ENCODE measurements around the gene LELP1. TPM values are rescaled to one million over a fixed set of nuclear protein-coding genes. Genes with fewer than 3 reads are reported as not detected.
"Not testable (repeated sequence)": the region's sequence is repeated elsewhere in the genome, so short reads cannot be mapped to it uniquely, and the experiment has no call there.

Gene LELP1
- total and polyA plus RNA-seq, 3 experiments from 2014 or later, result not detected

DNA sequence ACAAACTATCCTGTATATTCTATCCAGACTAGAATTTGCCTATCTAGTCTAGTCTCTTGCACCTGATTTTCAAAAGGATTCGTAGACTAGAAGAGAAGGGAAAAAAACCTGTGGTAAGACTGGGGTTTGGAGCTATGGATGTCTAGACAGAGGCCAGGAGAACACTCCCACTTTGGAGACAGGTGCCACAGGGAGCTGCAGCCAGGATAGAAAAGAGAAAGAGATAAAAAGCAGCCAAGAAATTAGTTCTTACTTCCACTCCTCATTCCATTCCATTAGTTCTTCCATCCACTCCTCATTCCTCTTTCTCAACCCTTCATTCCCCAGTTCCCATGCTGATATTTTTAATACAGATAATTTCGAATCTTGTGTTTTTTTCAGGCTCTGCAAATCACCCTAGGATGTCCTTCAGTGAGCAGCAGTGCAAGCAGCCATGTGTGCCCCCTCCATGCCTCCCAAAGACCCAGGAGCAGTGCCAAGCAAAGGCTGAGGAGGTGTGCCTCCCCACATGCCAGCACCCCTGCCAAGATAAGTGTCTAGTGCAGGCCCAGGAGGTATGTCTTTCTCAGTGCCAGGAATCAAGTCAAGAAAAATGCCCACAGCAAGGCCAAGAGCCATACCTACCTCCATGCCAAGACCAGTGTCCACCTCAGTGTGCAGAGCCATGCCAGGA, 14.7 kb downstream of the LELP1 start:
- H3K9me3 Mint-ChIP-seq, result no peaks in the 10 kb centered on the region
- CTCF ChIA-PET, result no interaction called here

DNA sequence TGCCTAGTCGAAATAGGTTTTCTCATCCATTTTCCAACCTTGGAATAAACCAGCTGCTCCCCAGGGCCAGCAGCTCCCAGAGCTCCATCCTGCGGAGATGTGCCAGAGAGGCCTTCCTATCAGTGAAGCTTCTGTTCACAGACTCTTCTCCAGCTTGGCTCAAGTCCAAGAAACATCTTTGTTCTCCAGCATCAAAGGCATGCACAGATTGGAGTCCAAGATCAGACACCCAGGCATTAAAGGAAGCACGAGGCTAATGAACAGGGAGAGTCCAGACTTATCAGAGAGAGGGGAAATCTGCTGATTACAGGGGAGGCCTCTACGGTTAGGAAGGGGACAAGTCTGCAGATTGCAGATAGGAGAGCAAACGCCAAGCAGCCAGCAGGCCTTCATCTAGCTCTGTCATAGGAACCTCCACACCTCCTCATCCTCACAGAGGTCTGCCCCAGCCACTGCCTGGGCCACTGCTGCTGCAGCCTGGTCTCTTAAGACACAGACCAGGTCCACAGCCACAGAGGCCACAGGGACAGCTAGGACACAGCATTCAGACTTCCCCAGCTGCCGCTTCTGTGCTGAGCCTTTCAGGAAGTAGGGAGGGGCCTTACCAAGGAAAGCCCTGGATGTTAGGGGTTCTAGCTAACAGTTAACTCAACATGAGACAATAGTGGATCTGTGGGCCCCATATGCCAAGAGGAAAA, 17.5 kb downstream of the LELP1 start:
- H3K36me3 ChIP-seq (ENCODE audit: insufficient read depth, low read length), result no peaks in the 10 kb centered on the region
- no peaks in the 10 kb centered on the region for H3K4me1 ChIP-seq (ENCODE audit: insufficient read depth, low read length)
- Mint-ChIP-seq H3K27ac (no peak overlapping the region), H3K4me1 (peaks cover 0 to 3% (median 3%) of the 10 kb centered on the region in 3 donors), H3K36me3 (no peaks in the 10 kb centered on the region), H3K27me3 (peaks cover 15 to 53% of the 10 kb centered on the region in 2 donors), H3K9me3 (no peaks in the 10 kb centered on the region), H3K4me3 (no peak overlapping the region)
- ChIA-PET POLR2A (no interaction called here), CTCF (interaction anchor here (0.9 to 1.8 kb wide), 2 partner anchors 8 to 13 kb away, joined by 3 to 8 read pairs; no protein-coding TSS in a partner anchor)
- no peaks in the 10 kb centered on the region for H3K27me3 ChIP-seq (ENCODE audit: insufficient read depth, low read length, poor library complexity, severe bottlenecking)
- no peaks in the 10 kb centered on the region for H3K9me3 ChIP-seq (ENCODE audit: low read length)
- DNase-seq, result no peak
- no peak overlapping the region for H3K4me3 ChIP-seq (ENCODE audit: low read length)
- H3K27ac ChIP-seq (ENCODE audit: low read depth, low read length), result no peak overlapping the region

More for the DNA sequence above, 14.7 kb downstream of the LELP1 start:
- Mint-ChIP-seq H3K36me3 (no peaks in the 10 kb centered on the region), H3K4me3 (no peak overlapping the region), H3K4me1 (peaks cover 0 to under 1% (median 0%) of the 10 kb centered on the region in 3 donors), H3K27me3 (peaks cover 13 to 42% of the 10 kb centered on the region in 2 donors), H3K27ac (no peak overlapping the region)
- Histone ChIP-seq H3K36me3 (ENCODE audit: insufficient read depth, low read length) (no peaks in the 10 kb centered on the region), H3K27me3 (ENCODE audit: insufficient read depth, low read length, poor library complexity, severe bottlenecking) (no peaks in the 10 kb centered on the region), H3K4me3 (ENCODE audit: low read length) (no peak overlapping the region), H3K27ac (ENCODE audit: low read depth, low read length) (no peak overlapping the region), H3K4me1 (ENCODE audit: insufficient read depth, low read length) (no peaks in the 10 kb centered on the region), H3K9me3 (ENCODE audit: low read length) (no peaks in the 10 kb centered on the region)
- no peak for DNase-seq
- POLR2A ChIA-PET, result no interaction called here

DNA sequence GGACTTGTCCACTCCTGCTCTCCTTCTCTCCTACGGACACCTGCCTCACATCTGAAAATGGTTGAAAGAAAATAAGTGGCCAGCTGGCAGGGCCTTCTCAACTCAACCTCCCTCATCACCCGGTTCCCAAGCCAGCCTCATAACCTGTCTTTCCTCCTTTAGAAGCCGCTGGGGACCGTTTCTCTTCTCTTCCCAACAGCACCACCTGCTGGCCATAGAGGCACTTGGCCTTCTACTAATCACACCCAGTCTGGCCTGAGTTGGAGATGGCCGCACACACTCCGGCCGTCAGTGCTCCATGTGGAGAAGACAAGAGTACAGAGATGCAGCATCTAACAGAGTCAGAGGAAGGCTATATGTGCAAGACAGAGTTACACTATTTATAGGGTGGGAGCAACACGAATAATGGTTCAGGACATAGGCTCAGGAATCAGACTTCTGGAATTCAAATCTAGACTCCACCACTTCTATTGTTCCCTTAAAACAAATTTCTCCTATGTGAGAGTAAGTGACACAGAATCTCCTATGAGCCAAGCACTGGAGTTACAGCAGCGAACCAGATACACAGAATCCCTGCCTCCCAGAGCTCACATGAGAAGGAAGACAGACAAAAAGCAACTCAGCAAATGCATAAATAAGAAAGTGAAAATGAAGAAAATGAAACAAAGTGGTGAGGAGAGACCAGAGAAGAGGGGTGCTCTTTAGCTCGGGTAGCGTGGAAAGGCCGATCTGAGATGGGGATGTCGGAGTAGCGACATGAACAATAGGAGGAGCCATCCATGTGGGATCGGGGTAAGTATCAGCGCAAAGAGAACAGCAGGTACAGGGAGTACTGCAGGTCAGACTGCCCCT, 20.0 kb downstream of the LELP1 start:
- CTCF ChIA-PET, result interaction anchor here (1.2 kb wide), 1 partner anchor 15 kb away, joined by 3 read pairs; no protein-coding TSS in a partner anchor
- H3K4me1 ChIP-seq (ENCODE audit: insufficient read depth, low read length); H3K36me3 Mint-ChIP-seq; H3K9me3 Mint-ChIP-seq; H3K36me3 ChIP-seq (ENCODE audit: insufficient read depth, low read length); H3K4me1 Mint-ChIP-seq; POLR2A ChIA-PET; H3K4me3 Mint-ChIP-seq; H3K27me3 ChIP-seq (ENCODE audit: insufficient read depth, low read length, poor library complexity, severe bottlenecking); H3K4me3 ChIP-seq (ENCODE audit: low read length); H3K27ac Mint-ChIP-seq; H3K9me3 ChIP-seq (ENCODE audit: low read length); H3K27ac ChIP-seq (ENCODE audit: low read depth, low read length): not testable (repeated sequence)
- H3K27me3 Mint-ChIP-seq, result peaks cover 15 to 44% of the 10 kb centered on the region in 2 donors
- DNase-seq, result peak in 4 of 5 donors; percentile 9 to 29 (median 18)

DNA sequence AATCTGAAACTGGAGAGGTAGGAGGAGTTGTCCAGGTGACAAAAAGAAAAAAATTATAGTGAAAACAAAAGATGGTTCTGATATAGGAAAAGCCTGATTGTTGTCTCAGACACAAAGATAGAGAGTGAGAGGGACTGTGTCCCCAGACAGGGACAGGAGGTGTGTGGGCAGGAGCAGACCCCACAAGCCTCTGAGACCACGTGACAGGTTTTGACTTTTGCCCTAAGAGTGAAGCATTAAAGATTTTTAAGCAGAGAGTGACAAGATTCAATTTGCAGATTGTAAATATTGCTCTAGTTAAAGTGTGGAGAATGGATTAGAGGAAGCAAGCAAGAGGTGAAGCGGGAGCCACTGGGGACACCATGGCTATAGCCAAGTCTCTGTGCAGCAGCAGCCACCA, 24.6 kb downstream of the LELP1 start:
- no peaks in the 10 kb centered on the region for H3K9me3 Mint-ChIP-seq
- Histone ChIP-seq H3K9me3 (ENCODE audit: low read length) (no peaks in the 10 kb centered on the region), H3K4me1 (ENCODE audit: insufficient read depth, low read length) (no peaks in the 10 kb centered on the region), H3K36me3 (ENCODE audit: insufficient read depth, low read length) (no peaks in the 10 kb centered on the region), H3K27ac (ENCODE audit: low read depth, low read length) (no peak overlapping the region), H3K4me3 (ENCODE audit: low read length) (no peak overlapping the region), H3K27me3 (ENCODE audit: insufficient read depth, low read length, poor library complexity, severe bottlenecking) (no peaks in the 10 kb centered on the region)
- POLR2A ChIA-PET, result no interaction called here
- H3K4me1 Mint-ChIP-seq, result peaks cover 0 to 3% (median 3%) of the 10 kb centered on the region in 3 donors
- H3K4me3 Mint-ChIP-seq, result no peak overlapping the region
- H3K27me3 Mint-ChIP-seq, result peaks cover 13 to 39% of the 10 kb centered on the region in 2 donors
- no peak for DNase-seq
- CTCF ChIA-PET, result no interaction called here
- no peaks in the 10 kb centered on the region for H3K36me3 Mint-ChIP-seq
- H3K27ac Mint-ChIP-seq, result no peak overlapping the region

DNA sequence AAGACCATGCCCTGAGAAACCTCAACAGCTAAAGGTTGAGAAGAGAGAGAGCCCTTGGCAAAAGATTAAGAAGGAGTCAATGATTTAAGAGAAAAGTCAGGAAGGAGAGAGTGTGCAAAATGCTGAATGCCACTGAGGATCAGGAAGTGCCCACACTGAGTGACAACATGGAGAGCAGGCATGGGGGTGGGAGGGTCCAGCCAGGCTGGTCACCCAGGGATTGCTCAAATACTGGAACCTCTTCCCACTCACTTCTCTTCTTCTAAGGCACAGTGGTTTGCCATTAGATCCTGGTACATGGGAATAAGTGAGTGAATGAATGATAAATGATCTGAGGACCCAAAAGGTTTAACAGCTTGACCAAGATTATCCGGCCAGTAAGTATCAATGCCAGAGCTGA, 25.3 kb downstream of the LELP1 start:
- no peaks in the 10 kb centered on the region for H3K9me3 Mint-ChIP-seq
- no peaks in the 10 kb centered on the region for H3K27me3 ChIP-seq (ENCODE audit: insufficient read depth, low read length, poor library complexity, severe bottlenecking)
- peaks cover 11 to 38% of the 10 kb centered on the region in 2 donors for H3K27me3 Mint-ChIP-seq
- no peaks in the 10 kb centered on the region for H3K4me1 ChIP-seq (ENCODE audit: insufficient read depth, low read length)
- no peak overlapping the region for H3K27ac ChIP-seq (ENCODE audit: low read depth, low read length)
- H3K4me3 ChIP-seq (ENCODE audit: low read length), result no peak overlapping the region
- no peak overlapping the region for H3K27ac Mint-ChIP-seq
- H3K4me1 Mint-ChIP-seq, result no peaks in the 10 kb centered on the region
- H3K36me3 ChIP-seq (ENCODE audit: insufficient read depth, low read length), result no peaks in the 10 kb centered on the region
- ChIA-PET CTCF (interaction anchor here (2.0 kb wide), 1 partner anchor 8 kb away, joined by 8 read pairs; no protein-coding TSS in a partner anchor), POLR2A (no interaction called here)
- no peaks in the 10 kb centered on the region for H3K36me3 Mint-ChIP-seq
- H3K9me3 ChIP-seq (ENCODE audit: low read length), result no peaks in the 10 kb centered on the region
- DNase-seq, result no peak
- no peak overlapping the region for H3K4me3 Mint-ChIP-seq

DNA sequence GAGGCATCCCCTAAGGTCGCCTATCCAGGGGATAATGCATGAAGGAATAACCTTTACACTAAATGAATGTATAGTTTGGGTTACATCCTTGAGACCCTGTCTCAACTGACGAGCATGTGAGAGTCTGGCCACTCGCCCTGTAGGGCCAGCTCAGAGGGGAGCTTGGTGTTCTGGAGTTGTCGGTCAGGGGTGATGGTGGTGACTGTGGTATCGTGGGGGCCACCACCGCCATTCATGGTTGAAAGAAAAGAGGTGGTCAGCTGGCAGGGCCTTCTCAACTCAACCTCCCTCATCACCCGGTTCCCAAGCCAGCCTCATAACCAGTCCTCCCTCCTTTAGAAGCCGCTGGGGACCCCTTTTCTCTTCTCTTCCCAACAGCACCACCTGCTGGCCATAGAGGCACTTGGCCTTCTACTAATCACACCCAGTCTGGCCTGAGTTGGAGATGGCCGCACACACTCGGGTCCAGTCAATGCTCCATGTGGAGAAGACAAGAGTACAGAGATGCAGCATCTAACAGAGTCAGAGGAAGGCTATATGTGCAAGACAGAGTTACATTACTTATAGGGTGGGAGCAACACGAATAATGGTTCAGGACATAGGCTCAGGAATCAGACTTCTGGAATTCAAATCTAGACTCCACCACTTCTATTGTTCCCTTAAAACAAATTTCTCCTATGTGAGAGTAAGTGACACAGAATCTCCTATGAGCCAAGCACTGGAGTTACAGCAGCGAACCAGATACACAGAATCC, 26.0 kb downstream of the LELP1 start:
- H3K27ac Mint-ChIP-seq; H3K4me3 ChIP-seq (ENCODE audit: low read length); POLR2A ChIA-PET: not testable (repeated sequence)

DNA sequence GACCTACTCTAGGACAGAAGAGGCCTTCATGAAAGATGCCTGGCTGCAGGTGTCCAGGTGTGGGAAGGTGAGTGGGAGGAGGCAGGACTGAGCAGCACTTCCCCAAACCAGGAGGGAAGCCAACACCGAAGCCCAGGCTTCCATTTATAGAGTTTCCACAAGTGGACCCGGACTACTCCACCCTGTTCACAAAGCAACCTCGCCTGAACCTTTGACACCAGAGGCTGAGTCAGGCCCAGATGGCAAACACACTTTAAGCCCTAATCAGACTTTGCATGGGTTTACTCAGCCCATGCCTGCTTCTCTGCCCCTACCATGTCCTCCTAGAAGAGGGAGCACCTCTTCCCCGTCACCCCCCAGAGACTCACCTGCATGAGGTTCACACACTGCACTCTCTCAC, 28.1 kb downstream of the LELP1 start:
- Mint-ChIP-seq H3K4me3 (no peak overlapping the region), H3K27ac (no peak overlapping the region), H3K36me3 (no peaks in the 10 kb centered on the region), H3K27me3 (peaks cover 17 to 34% of the 10 kb centered on the region in 2 donors), H3K9me3 (no peaks in the 10 kb centered on the region), H3K4me1 (no peaks in the 10 kb centered on the region)
- H3K27ac ChIP-seq (ENCODE audit: low read depth, low read length), result no peak overlapping the region
- no peaks in the 10 kb centered on the region for H3K9me3 ChIP-seq (ENCODE audit: low read length)
- ChIA-PET POLR2A (no interaction called here), CTCF (no interaction called here)
- H3K36me3 ChIP-seq (ENCODE audit: insufficient read depth, low read length), result no peaks in the 10 kb centered on the region
- H3K4me1 ChIP-seq (ENCODE audit: insufficient read depth, low read length), result no peaks in the 10 kb centered on the region
- no peak overlapping the region for H3K4me3 ChIP-seq (ENCODE audit: low read length)
- DNase-seq, result no peak
- H3K27me3 ChIP-seq (ENCODE audit: insufficient read depth, low read length, poor library complexity, severe bottlenecking), result no peaks in the 10 kb centered on the region

More for the DNA sequence above, 26.0 kb downstream of the LELP1 start:
- H3K4me1 Mint-ChIP-seq; H3K36me3 ChIP-seq (ENCODE audit: insufficient read depth, low read length); H3K27me3 ChIP-seq (ENCODE audit: insufficient read depth, low read length, poor library complexity, severe bottlenecking); H3K9me3 ChIP-seq (ENCODE audit: low read length); DNase-seq; H3K27ac ChIP-seq (ENCODE audit: low read depth, low read length); H3K36me3 Mint-ChIP-seq; H3K9me3 Mint-ChIP-seq; H3K4me1 ChIP-seq (ENCODE audit: insufficient read depth, low read length); H3K4me3 Mint-ChIP-seq: not testable (repeated sequence)
- CTCF ChIA-PET, result interaction anchor here (2.0 kb wide), 1 partner anchor 9 kb away, joined by 8 read pairs; no protein-coding TSS in a partner anchor
- peaks cover 11 to 30% of the 10 kb centered on the region in 2 donors for H3K27me3 Mint-ChIP-seq
